ENCODE results near the gene VIPR2. TPM values are rescaled to one million over a fixed set of nuclear protein-coding genes. Genes with fewer than 3 reads are reported as not detected.

The VIPR2 gene
- total and polyA plus RNA-seq, 4 donors, result 0.02 to 0.91 (median 0.73) TPM

DNA sequence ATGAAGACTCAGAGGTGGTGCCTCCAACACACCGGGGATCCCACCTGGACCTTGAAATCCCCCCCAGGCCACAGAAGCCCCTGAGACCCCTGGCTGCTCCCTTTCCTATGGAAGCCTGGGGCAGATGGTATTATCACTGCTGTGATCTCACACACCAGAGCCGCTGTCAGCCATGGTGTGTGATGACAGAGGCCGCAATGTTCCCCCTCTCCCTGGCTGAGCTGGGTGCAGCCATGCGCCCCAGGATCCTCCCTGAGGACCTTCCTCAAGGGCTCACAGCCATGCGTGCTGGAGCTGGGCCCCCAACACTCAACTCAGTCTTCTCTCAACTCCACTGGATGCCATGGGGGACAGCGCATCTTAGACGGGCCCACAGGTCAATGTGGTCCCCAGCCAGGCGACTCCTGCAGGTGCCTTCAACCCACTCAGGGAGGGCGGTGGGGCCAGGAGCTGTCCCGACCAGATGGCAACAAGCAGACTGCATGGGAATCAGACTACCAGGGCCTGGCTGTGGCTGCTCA lies 44.9 kb downstream of the VIPR2 start:
- DNase-seq, result no peak
- Histone ChIP-seq H3K9ac (ENCODE audit: insufficient read depth in 1 of 2, low read length in 2 of 2) (no peak overlapping the region), H3K27me3 (ENCODE audit: control insufficient read depth in 3 of 3, insufficient read depth in 3 of 3, low read length in 2 of 3) (no peaks in the 10 kb centered on the region), H3K4me3 (no peak overlapping the region), H3K4me1 (ENCODE audit: control insufficient read depth in 5 of 5, insufficient read depth in 5 of 5, low read length in 5 of 5) (peaks cover 0 to 3% (median 0%) of the 10 kb centered on the region in 5 donors), H3K36me3 (ENCODE audit: control insufficient read depth in 4 of 4, insufficient read depth in 4 of 4, low read length in 4 of 4) (no peaks in the 10 kb centered on the region), H3K27ac (ENCODE audit: low read depth in 1 of 2, low read length in 1 of 2) (peak overlapping the region in 1 of 2 donors; percentile 93), H3K9me3 (ENCODE audit: control insufficient read depth in 4 of 4, insufficient read depth in 3 of 4, low read length in 3 of 4) (peaks cover 0 to 3% (median 0%) of the 10 kb centered on the region in 4 donors)
- WGBS, 2 donors, result 92 to 95% methylated on average over 10 of the region's 10 CpGs
- no peak for ATAC-seq (ENCODE audit: insufficient read depth, low FRiP score)
- TF ChIP-seq, protein P1, sequence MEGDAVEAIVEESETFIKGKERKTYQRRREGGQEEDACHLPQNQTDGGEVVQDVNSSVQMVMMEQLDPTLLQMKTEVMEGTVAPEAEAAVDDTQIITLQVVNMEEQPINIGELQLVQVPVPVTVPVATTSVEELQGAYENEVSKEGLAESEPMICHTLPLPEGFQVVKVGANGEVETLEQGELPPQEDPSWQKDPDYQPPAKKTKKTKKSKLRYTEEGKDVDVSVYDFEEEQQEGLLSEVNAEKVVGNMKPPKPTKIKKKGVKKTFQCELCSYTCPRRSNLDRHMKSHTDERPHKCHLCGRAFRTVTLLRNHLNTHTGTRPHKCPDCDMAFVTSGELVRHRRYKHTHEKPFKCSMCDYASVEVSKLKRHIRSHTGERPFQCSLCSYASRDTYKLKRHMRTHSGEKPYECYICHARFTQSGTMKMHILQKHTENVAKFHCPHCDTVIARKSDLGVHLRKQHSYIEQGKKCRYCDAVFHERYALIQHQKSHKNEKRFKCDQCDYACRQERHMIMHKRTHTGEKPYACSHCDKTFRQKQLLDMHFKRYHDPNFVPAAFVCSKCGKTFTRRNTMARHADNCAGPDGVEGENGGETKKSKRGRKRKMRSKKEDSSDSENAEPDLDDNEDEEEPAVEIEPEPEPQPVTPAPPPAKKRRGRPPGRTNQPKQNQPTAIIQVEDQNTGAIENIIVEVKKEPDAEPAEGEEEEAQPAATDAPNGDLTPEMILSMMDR (IDR thresholded peaks at IDR 0.05; ENCODE audit: control extremely low read depth, extremely low read depth), result no peak

DNA sequence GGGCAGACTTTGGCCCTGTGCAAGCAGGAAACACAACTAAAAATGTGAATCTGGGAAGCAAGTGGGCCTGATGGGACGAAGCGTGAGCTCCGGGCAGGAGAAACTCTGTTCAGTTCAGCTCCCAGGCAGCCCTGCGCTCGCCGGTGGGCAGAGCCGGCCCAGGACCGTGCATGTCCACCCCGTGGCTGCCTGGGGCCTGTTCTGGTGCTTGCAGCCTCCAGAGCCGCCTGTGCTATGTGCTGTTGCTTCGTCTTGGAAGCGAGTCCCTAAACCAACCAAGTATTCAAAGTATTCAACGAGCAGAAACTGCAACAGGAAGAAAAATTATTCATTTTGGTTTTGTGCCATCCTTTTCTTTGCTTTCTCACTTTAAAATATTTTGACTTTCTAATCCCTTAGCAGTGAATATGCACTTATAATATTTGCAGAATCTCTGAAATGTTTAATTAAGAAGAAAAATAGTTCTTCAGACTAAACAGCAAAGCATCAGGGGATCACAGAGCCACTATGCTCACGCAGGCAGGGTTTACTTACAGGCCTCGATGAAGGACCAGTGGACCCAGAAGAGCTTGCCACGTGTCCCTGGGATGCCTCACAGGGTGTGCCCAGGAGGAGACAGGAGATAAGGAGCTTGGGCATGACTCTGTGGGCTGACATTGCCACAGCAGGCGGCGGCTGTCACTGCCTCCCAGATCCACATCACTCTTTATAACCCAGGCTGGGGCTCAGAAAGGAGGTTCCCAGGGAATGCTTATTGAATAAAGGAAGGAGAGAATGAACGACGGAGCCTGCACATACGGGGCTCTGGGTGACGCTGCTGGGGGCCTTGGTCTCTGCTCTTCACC lies 45.6 kb downstream of the VIPR2 start:
- TF ChIP-seq, protein P1 (IDR thresholded peaks at IDR 0.05; ENCODE audit: control extremely low read depth, extremely low read depth), result no peak
- ATAC-seq (ENCODE audit: insufficient read depth, low FRiP score), result no peak
- Histone ChIP-seq H3K36me3 (ENCODE audit: control insufficient read depth in 4 of 4, insufficient read depth in 4 of 4, low read length in 4 of 4) (no peaks in the 10 kb centered on the region), H3K4me3 (no peak overlapping the region), H3K27ac (ENCODE audit: low read depth in 1 of 2, low read length in 1 of 2) (peak overlapping the region in 1 of 2 donors; percentile 93), H3K9me3 (ENCODE audit: control insufficient read depth in 4 of 4, insufficient read depth in 3 of 4, low read length in 3 of 4) (peaks cover 0 to 3% (median 0%) of the 10 kb centered on the region in 4 donors), H3K9ac (ENCODE audit: insufficient read depth in 1 of 2, low read length in 2 of 2) (no peak overlapping the region), H3K27me3 (ENCODE audit: control insufficient read depth in 3 of 3, insufficient read depth in 3 of 3, low read length in 2 of 3) (no peaks in the 10 kb centered on the region), H3K4me1 (ENCODE audit: control insufficient read depth in 5 of 5, insufficient read depth in 5 of 5, low read length in 5 of 5) (peaks cover 0 to 3% (median 0%) of the 10 kb centered on the region in 5 donors)
- WGBS, 2 donors, result 54 to 79% methylated on average over 22 of the region's 22 CpGs
- peak in 1 of 3 donors; percentile 44 for DNase-seq

DNA sequence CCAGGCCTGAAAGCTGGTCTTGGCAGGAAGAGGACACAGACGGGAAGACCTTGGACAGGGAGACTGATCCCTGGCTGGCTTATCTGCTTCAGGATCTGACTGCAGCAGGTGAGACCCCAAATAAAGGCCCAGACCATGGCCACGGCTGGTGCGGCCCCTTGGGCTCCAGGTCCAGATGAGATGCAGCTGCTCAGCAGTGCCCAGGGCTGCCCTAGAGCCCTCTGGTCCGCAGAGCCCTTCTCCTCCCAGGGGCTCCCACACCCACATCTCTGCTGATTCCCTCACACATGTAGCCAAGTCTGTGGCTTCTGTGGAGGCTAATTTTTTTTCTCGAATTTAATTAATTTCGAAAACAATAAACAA lies 46.3 kb downstream of the VIPR2 start:
- ATAC-seq (ENCODE audit: insufficient read depth, low FRiP score), result no peak
- no peak for DNase-seq
- no peaks in the 10 kb centered on the region for H3K27me3 ChIP-seq (ENCODE audit: control insufficient read depth in 3 of 3, insufficient read depth in 3 of 3, low read length in 2 of 3)
- H3K4me1 ChIP-seq (ENCODE audit: control insufficient read depth in 5 of 5, insufficient read depth in 5 of 5, low read length in 5 of 5), result peaks cover 0 to 3% (median 0%) of the 10 kb centered on the region in 5 donors
- H3K9ac ChIP-seq (ENCODE audit: insufficient read depth in 1 of 2, low read length in 2 of 2), result no peak overlapping the region
- H3K9me3 ChIP-seq (ENCODE audit: control insufficient read depth in 4 of 4, insufficient read depth in 3 of 4, low read length in 3 of 4), result peaks cover 0 to 3% (median 0%) of the 10 kb centered on the region in 4 donors
- WGBS, 2 donors, result 81 to 85% methylated on average over 6 of the region's 6 CpGs
- no peaks in the 10 kb centered on the region for H3K36me3 ChIP-seq (ENCODE audit: control insufficient read depth in 4 of 4, insufficient read depth in 4 of 4, low read length in 4 of 4)
- H3K4me3 ChIP-seq, result no peak overlapping the region
- TF ChIP-seq, protein P1 (IDR thresholded peaks at IDR 0.05; ENCODE audit: control extremely low read depth, extremely low read depth), result no peak
- H3K27ac ChIP-seq (ENCODE audit: low read depth in 1 of 2, low read length in 1 of 2), result peak overlapping the region in 1 of 2 donors; percentile 93

Measured in lung (tissue), 12 donors.